HEK293T (cell line): ENCODE data around the gene TRPV3.

ENCODE experiments used
- BHLHE40 ChIP-seq: fragments of 450-650 bp; IDR thresholded peaks from 2 replicates; pipeline ENCODE4 v1.6.1; 2016; ENCODE audit warnings: mild to moderate bottlenecking, moderate library complexity, borderline replicate concordance
- L3MBTL2 ChIP-seq: fragments of 450-650 bp; conservative IDR thresholded peaks from 2 replicates; pipeline ENCODE4 v1.6.1; 2016; ENCODE audit warnings: mild to moderate bottlenecking
- LEF1 ChIP-seq: fragments of 450-650 bp; IDR thresholded peaks from 2 replicates; pipeline ENCODE4 v1.6.1; 2017; ENCODE audit warnings: mild to moderate bottlenecking, borderline replicate concordance
- SP1 ChIP-seq: fragments of 450-650 bp; IDR thresholded peaks from 2 replicates; pipeline ENCODE4 v1.6.1; 2017
- TARDBP ChIP-seq: fragments of 450-650 bp; IDR thresholded peaks from 2 replicates; pipeline ENCODE4 v1.6.1; 2016

GRCh38 chr17:3471599-3471998, 86.0 kb downstream of the TRPV3 start, which contains the start of gene SPATA22:
- TF ChIP-seq L3MBTL2: no peak
- TF ChIP-seq TARDBP: no peak
- TF ChIP-seq BHLHE40: no peak
- TF ChIP-seq LEF1: no peak
- TF ChIP-seq SP1: no peak
